Psoas muscle (tissue), 8 donors: ENCODE data around the gene ZNF710. TPM values are rescaled to one million over a fixed set of nuclear protein-coding genes. Genes with fewer than 3 reads are reported as not detected.
"Not testable (repeated sequence)": the region's sequence is repeated elsewhere in the genome, so short reads cannot be mapped to it uniquely, and the experiment has no call there.

ENCODE experiments used
- ATAC-seq, 4 donors: fragments of 200-7000 bp; cut with Tn5 transposase; one replicate each; pipeline ENCODE4 v1.9.1; 2020; ENCODE audit warnings: moderate library complexity in 3 of 4, mild to moderate bottlenecking in 2 of 4
- DNase-seq, 2 donors: peaks; one replicate each; pipeline ENCODE4 v3.0.0-alpha.2; 2020
- H3K27ac ChIP-seq: fragments of 200-600 bp; one replicate; pipeline ENCODE4 v1.8.0; 2022
- H3K27me3 ChIP-seq, 3 donors: fragments of 200-600 bp in 1 of 3; one replicate each; pipeline versions ENCODE4 v1.6.1 to v1.8.0; 2013 to 2022; ENCODE audit warnings: low read length in 2 of 3, mild to moderate bottlenecking in 2 of 3, moderate library complexity in 1 of 3; ENCODE audit not compliant: insufficient read depth in 3 of 3
- H3K36me3 ChIP-seq, 2 donors: fragments of 200-600 bp in 1 of 2; one replicate each; pipeline versions ENCODE4 v1.6.1 to v1.8.0; 2013 to 2022; ENCODE audit warnings: low read depth in 1 of 2, mild to moderate bottlenecking in 1 of 2, moderate library complexity in 1 of 2; ENCODE audit not compliant: insufficient read depth in 1 of 2
- H3K4me1 ChIP-seq: fragments of 200-600 bp; one replicate; pipeline ENCODE4 v1.8.0; 2022
- H3K4me3 ChIP-seq: fragments of 200-600 bp; one replicate; pipeline ENCODE4 v1.8.0; 2022; ENCODE audit warnings: mild to moderate bottlenecking
- H3K9me3 ChIP-seq: fragments of 200-600 bp; one replicate; pipeline ENCODE4 v1.8.0; 2022
- WGBS, 3 donors: extraction: QIAGEN DNeasy Blood & Tissue Kit; methylation state at CpG; one replicate each; pipeline versions ENCODE4 v1.1.6 to v1.1.7; 2013; 5-methylcytosine and 5-hydroxymethylcytosine counted together
- intact Hi-C, 2 donors: fragments of 100-400 bp; cut with DNase I; formaldehyde crosslinking; loops; one replicate each; pipeline versions ENCODE4 v1.11.0 to v1.14.2; 2022
- polyA plus RNA-seq, 3 donors: library from polyadenylated mRNA; stranded (reverse); fragments of 200-250 nt; gene quantifications; one replicate each; pipeline ENCODE4 v1.2.3, GENCODE V29; 2013
- total RNA-seq, 4 donors: library from RNA; stranded (reverse); fragmentation: NEBNext Ultra II Directional in 2 of 4; extraction: Animal tissue kit (Norgen Biotek cat#: 25700) in 2 of 4; gene quantifications; one replicate each; pipeline versions ENCODE4 v1.2.1 to v1.2.4, GENCODE V29; 2021 to 2023
- TF ChIP-seq, protein P1 (sequence below): fragments of 200-600 bp; IDR thresholded peaks from one replicate; pipeline ENCODE4 v1.8.0; 2022; ENCODE audit warnings: antibody characterized with exemption
- donor health status: healthy with polysubstance abuse.
- donor health status: DM: no; HTN: no; CAD: no; lungs with moderate emphysema.
- donor health status: Bipolar disorder and iron deficiency.
- donor health status: healthy.
- donor health status: DM: yes; HTN: yes; CAD: no.
- donor health status: DM: no; HTN: no; CAD: no.
- donor health status: DM: no; HTN: no; CAD: no.
- donor health status: DM: yes; HTN: yes; CAD: no.

ZNF710 gene
- total and polyA plus RNA-seq, 7 donors, result 1.3 to 8.1 (median 4.5) TPM

DNA sequence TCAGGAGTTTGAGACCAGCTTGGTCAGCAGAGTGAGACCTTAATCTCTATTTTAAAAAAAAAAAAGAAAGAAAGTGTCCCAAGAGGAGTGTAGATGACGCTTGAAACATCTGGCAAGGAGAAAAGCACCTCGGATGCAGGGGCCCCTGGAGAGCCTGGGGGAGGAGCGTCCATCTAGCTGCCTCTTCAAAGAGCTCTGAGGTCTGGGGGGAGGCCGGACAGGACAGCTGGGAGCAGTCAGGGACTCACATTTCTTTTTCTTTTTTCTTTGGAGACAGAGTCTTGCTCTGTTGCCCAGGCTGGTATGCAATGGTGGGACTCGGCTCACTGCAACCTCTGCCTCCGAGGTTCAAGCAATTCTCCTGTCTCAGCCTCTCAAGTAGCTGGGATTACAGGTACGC lies 104.4 kb downstream of the ZNF710 start:
- H3K36me3 ChIP-seq, result no peaks in the 10 kb centered on the region
- H3K27ac ChIP-seq, result peak overlapping the region; percentile 100
- 73 to 83% (median 79%) methylated on average over 7 of the region's 7 CpGs for WGBS, 3 donors
- no peaks in the 10 kb centered on the region for H3K9me3 ChIP-seq
- ATAC-seq (no peak), DNase-seq (no peak)
- TF ChIP-seq, protein P1, sequence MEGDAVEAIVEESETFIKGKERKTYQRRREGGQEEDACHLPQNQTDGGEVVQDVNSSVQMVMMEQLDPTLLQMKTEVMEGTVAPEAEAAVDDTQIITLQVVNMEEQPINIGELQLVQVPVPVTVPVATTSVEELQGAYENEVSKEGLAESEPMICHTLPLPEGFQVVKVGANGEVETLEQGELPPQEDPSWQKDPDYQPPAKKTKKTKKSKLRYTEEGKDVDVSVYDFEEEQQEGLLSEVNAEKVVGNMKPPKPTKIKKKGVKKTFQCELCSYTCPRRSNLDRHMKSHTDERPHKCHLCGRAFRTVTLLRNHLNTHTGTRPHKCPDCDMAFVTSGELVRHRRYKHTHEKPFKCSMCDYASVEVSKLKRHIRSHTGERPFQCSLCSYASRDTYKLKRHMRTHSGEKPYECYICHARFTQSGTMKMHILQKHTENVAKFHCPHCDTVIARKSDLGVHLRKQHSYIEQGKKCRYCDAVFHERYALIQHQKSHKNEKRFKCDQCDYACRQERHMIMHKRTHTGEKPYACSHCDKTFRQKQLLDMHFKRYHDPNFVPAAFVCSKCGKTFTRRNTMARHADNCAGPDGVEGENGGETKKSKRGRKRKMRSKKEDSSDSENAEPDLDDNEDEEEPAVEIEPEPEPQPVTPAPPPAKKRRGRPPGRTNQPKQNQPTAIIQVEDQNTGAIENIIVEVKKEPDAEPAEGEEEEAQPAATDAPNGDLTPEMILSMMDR, result no peak
- H3K27me3 ChIP-seq, result no peaks in the 10 kb centered on the region
- no peak overlapping the region for H3K4me3 ChIP-seq
- H3K4me1 ChIP-seq, result peaks cover 42% of the 10 kb centered on the region
- intact Hi-C loops, result no loop called here

DNA sequence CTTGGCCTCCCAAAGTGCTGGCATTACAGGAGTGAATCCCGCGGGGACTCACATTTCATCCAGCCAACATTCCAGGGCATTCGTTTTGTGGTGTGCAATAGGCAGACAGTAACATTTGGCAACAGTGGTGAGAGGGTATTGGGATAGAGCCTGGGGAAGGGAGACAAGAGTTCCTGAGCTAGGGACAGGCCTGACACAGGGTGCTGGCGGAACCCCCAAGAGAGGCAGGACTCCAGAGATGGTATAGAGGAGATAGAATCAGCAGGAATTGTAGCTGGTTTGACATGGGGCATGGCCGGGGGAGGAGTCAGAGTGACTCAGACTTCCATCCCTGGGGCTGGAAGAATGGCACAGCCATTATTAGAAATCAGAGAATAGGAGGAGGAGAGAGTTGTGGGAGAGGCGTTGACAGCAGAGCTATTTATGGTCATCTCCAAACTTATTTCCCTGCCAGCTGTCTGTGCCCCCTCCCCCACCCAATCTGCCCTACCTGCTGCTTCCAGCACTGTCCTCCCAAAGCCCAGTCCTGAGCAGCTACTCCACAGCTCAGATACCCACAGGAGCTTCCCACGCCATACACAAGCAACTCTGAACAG lies 105.5 kb downstream of the ZNF710 start:
- intact Hi-C loops, result loop anchor here in 1 of 2 donors (2.0 kb wide), 1 partner anchor 78 kb away; no protein-coding TSS in a partner anchor
- peak overlapping the region; percentile 100 for H3K27ac ChIP-seq
- TF ChIP-seq, protein P1, result no peak
- no peaks in the 10 kb centered on the region for H3K9me3 ChIP-seq
- H3K4me1 ChIP-seq, result peaks cover 34% of the 10 kb centered on the region
- H3K4me3 ChIP-seq, result peak overlapping the region; percentile 15
- DNase-seq, result peak; percentile 66 to 81
- H3K27me3 ChIP-seq, result no peaks in the 10 kb centered on the region
- peak; percentile 71 to 79 (median 76) for ATAC-seq
- WGBS, 3 donors, result 27 to 35% (median 29%) methylated on average over 7 of the region's 7 CpGs
- H3K36me3 ChIP-seq, result no peaks in the 10 kb centered on the region

DNA sequence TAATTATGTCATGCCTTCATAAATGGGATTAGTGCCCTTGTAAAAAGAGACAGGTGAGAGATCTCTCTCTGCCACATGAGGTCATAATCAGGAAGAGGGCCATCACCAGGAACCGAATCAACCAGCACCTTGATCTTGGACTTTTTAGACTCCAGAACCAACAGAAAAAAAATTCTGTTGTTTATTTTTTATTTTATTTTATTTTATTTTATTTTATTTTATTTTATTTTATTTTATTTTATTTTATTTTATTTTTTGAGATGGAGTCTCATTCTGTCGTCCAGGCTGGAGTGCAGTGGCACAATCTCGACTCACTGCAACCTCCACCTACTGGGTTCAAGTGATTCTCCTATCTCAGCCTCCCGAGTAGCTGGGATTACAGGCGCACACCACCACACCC lies 106.9 kb downstream of the ZNF710 start:
- H3K27me3 ChIP-seq, intact Hi-C loops, H3K27ac ChIP-seq, ATAC-seq, H3K4me3 ChIP-seq, H3K9me3 ChIP-seq, H3K36me3 ChIP-seq, DNase-seq: not testable (repeated sequence)
- WGBS, 3 donors, result 90 to 96% (median 90%) methylated on average over 5 of the region's 5 CpGs
- H3K4me1 ChIP-seq, result peaks cover 34% of the 10 kb centered on the region

DNA sequence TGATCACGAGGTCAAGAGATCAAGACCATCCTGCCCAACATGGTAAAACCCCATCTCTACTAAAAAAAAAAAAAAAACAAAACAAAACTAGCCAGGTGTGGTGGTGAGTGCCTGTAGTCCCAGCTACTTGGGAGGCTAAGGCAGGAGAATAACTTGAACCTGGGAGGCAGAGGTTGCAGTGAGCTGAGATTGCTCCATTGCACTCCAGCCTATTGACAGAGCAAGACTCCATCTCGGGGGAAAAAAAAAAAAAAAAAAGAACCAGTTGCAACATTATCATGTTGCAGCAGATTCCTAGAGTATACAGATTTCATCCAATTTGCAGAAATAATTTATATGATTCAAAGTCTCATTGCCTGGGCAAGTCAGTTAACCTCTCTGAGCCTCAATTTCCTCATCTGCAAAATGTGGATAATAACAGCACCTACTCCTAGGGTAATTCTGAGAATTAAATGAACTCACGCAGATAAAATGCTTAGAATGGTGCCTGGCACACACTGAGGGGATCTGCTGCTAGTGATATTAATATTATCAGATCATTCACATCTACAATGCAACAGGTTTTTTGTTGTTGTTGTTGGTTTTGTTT lies 108.1 kb downstream of the ZNF710 start:
- H3K4me3 ChIP-seq, DNase-seq, H3K36me3 ChIP-seq, H3K9me3 ChIP-seq, ATAC-seq, H3K27me3 ChIP-seq, intact Hi-C loops, H3K27ac ChIP-seq: not testable (repeated sequence)
- peaks cover 24% of the 10 kb centered on the region for H3K4me1 ChIP-seq
- 63 to 81% (median 72%) methylated on average over 3 of the region's 3 CpGs for WGBS, 3 donors

DNA sequence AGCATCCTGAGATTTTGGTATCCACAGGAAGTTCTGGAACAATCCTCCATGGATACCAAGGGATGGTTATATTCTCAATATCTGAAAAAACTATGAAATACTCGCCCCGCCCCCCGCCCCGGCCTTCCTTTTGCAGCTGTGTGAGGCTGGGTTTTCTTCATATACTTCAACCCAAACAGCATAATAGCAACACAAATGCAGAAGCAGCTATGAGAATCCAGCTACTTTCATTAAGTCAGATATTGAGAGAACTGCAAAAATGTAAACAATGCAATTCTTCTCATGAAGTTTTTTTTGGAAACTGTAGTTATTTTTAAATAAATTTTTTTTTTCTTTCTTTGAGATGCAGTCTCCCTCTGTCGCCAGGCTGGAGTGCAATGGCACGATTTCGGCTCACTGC lies 112.0 kb downstream of the ZNF710 start:
- no peak overlapping the region for H3K27ac ChIP-seq
- H3K9me3 ChIP-seq, result peaks cover 10% of the 10 kb centered on the region
- DNase-seq (no peak), ATAC-seq (no peak)
- no peaks in the 10 kb centered on the region for H3K4me1 ChIP-seq
- intact Hi-C loops, result no loop called here
- H3K27me3 ChIP-seq, result no peaks in the 10 kb centered on the region
- H3K36me3 ChIP-seq, result peaks cover 0 to 3% of the 10 kb centered on the region in 2 donors
- TF ChIP-seq, protein P1, result no peak
- 68 to 81% (median 77%) methylated on average over 7 of the region's 7 CpGs for WGBS, 3 donors
- H3K4me3 ChIP-seq, result no peak overlapping the region
